ENCODE results near the gene KRT34. TPM values are rescaled to one million over a fixed set of nuclear protein-coding genes. Genes with fewer than 3 reads are reported as not detected.
"Not testable (repeated sequence)": the region's sequence is repeated elsewhere in the genome, so short reads cannot be mapped to it uniquely, and the experiment has no call there.

The KRT34 gene
- not detected for polyA plus RNA-seq

- H3K36me3 Mint-ChIP-seq; H3K4me1 Mint-ChIP-seq; H3K4me3 Mint-ChIP-seq; DNase-seq; H3K27me3 Mint-ChIP-seq (ENCODE audit: low read depth in 3 of 3); H3K27ac Mint-ChIP-seq: not testable (repeated sequence)
- H3K9me3 Mint-ChIP-seq, result peaks cover 5 to 11% (median 7%) of the 10 kb centered on the region in 6 donors
These were observed at the start of gene KRT34 for GRCh38 chr17:41381943-41382342. KRT34 (minus strand) TSS chr17:41382306; CDS start chr17:41382246, 60 bp downstream.

- H3K9me3 Mint-ChIP-seq; H3K4me1 Mint-ChIP-seq; H3K27ac Mint-ChIP-seq; H3K4me3 Mint-ChIP-seq; H3K36me3 Mint-ChIP-seq; DNase-seq; H3K27me3 Mint-ChIP-seq (ENCODE audit: low read depth in 3 of 3): not testable (repeated sequence)
These were observed 48.3 kb upstream of the KRT34 start for GRCh38 chr17:41430376-41430775.

- Mint-ChIP-seq H3K27ac (no peak overlapping the region), H3K36me3 (no peaks in the 10 kb centered on the region)
These were observed 47.6 kb upstream of the KRT34 start for GRCh38 chr17:41429667-41430066.

GRCh38 chr17:41428591-41429291, 46.6 kb upstream of the KRT34 start:
- Mint-ChIP-seq H3K36me3 (no peaks in the 10 kb centered on the region), H3K27me3 (ENCODE audit: low read depth in 3 of 3) (peaks cover 3 to 7% (median 4%) of the 10 kb centered on the region in 3 donors), H3K9me3 (no peaks in the 10 kb centered on the region), H3K27ac (no peak overlapping the region), H3K4me3 (no peak overlapping the region), H3K4me1 (no peaks in the 10 kb centered on the region)
- DNase-seq, result no peak

More at GRCh38 chr17:41429667-41430066, 47.6 kb upstream of the KRT34 start:
- no peak overlapping the region for H3K4me3 Mint-ChIP-seq
- H3K27me3 Mint-ChIP-seq (ENCODE audit: low read depth in 3 of 3), result peaks cover 3 to 7% (median 4%) of the 10 kb centered on the region in 3 donors
- no peak for DNase-seq
- H3K9me3 Mint-ChIP-seq, result no peaks in the 10 kb centered on the region
- H3K4me1 Mint-ChIP-seq, result no peaks in the 10 kb centered on the region

- H3K4me3 Mint-ChIP-seq, result no peak within 1 kb of the TSS
- peaks cover 0 to 6% of the 10 kb centered on the region in 2 donors for H3K4me1 Mint-ChIP-seq
- H3K27ac Mint-ChIP-seq, result no peak within 1 kb of the TSS
- no peak for DNase-seq
- no peaks in the 10 kb centered on the region for H3K9me3 Mint-ChIP-seq
- H3K36me3 Mint-ChIP-seq, result no peaks in the 10 kb centered on the region
- peaks cover 5 to 7% (median 7%) of the 10 kb centered on the region in 3 donors for H3K27me3 Mint-ChIP-seq (ENCODE audit: low read depth in 3 of 3)
These were observed 42.1 kb upstream of the KRT34 start, which contains the start of gene KRT37 for GRCh38 chr17:41424111-41424635. KRT37 (minus strand) TSS chr17:41424585; CDS start chr17:41424523, 62 bp downstream.

GRCh38 chr17:41422586-41422985, 40.5 kb upstream of the KRT34 start:
- H3K4me3 Mint-ChIP-seq; H3K9me3 Mint-ChIP-seq; H3K27me3 Mint-ChIP-seq (ENCODE audit: low read depth in 3 of 3); H3K27ac Mint-ChIP-seq; DNase-seq; H3K4me1 Mint-ChIP-seq; H3K36me3 Mint-ChIP-seq: not testable (repeated sequence)

GRCh38 chr17:41421617-41422016, 39.5 kb upstream of the KRT34 start:
- Mint-ChIP-seq H3K4me3 (no peak overlapping the region), H3K27me3 (ENCODE audit: low read depth in 3 of 3) (peaks cover 3 to 7% (median 6%) of the 10 kb centered on the region in 3 donors), H3K9me3 (no peaks in the 10 kb centered on the region), H3K36me3 (no peaks in the 10 kb centered on the region), H3K4me1 (peaks cover 0 to 6% of the 10 kb centered on the region in 2 donors), H3K27ac (no peak overlapping the region)
- DNase-seq, result no peak

- Mint-ChIP-seq H3K27me3 (ENCODE audit: low read depth in 3 of 3) (peaks cover 3 to 7% (median 6%) of the 10 kb centered on the region in 3 donors), H3K4me1 (peaks cover 0 to 6% of the 10 kb centered on the region in 2 donors)
These were observed 39.0 kb upstream of the KRT34 start for GRCh38 chr17:41421116-41421515.

GRCh38 chr17:41420134-41420533, 38.0 kb upstream of the KRT34 start:
- Mint-ChIP-seq H3K4me3 (no peak overlapping the region), H3K27me3 (ENCODE audit: low read depth in 3 of 3) (peaks cover 5 to 7% (median 6%) of the 10 kb centered on the region in 3 donors), H3K9me3 (no peaks in the 10 kb centered on the region), H3K27ac (no peak overlapping the region), H3K4me1 (peaks cover 0 to 6% of the 10 kb centered on the region in 2 donors), H3K36me3 (no peaks in the 10 kb centered on the region)
- DNase-seq, result no peak

More at GRCh38 chr17:41421116-41421515, 39.0 kb upstream of the KRT34 start:
- no peaks in the 10 kb centered on the region for H3K36me3 Mint-ChIP-seq
- no peak overlapping the region for H3K4me3 Mint-ChIP-seq
- H3K9me3 Mint-ChIP-seq, result no peaks in the 10 kb centered on the region
- H3K27ac Mint-ChIP-seq, result no peak overlapping the region
- no peak for DNase-seq

- H3K27ac Mint-ChIP-seq, result no peak overlapping the region
These were observed 37.6 kb upstream of the KRT34 start for GRCh38 chr17:41419716-41420115.

GRCh38 chr17:41418116-41418860, 36.2 kb upstream of the KRT34 start:
- H3K27me3 Mint-ChIP-seq (ENCODE audit: low read depth in 3 of 3), result peaks cover 5 to 7% (median 6%) of the 10 kb centered on the region in 3 donors
- H3K36me3 Mint-ChIP-seq, result no peaks in the 10 kb centered on the region
- DNase-seq, result no peak
- peaks cover 0 to 6% of the 10 kb centered on the region in 2 donors for H3K4me1 Mint-ChIP-seq
- H3K4me3 Mint-ChIP-seq, result no peak overlapping the region
- no peaks in the 10 kb centered on the region for H3K9me3 Mint-ChIP-seq
- no peak overlapping the region for H3K27ac Mint-ChIP-seq

More at GRCh38 chr17:41419716-41420115, 37.6 kb upstream of the KRT34 start:
- Mint-ChIP-seq H3K4me1 (peaks cover 0 to 6% of the 10 kb centered on the region in 2 donors), H3K27me3 (ENCODE audit: low read depth in 3 of 3) (peaks cover 4 to 6% (median 5%) of the 10 kb centered on the region in 3 donors), H3K9me3 (no peaks in the 10 kb centered on the region), H3K4me3 (peak overlapping the region in 1 of 5 donors; percentile 34), H3K36me3 (no peaks in the 10 kb centered on the region)
- DNase-seq, result peak; percentile 34 to 49 (median 36)

- no peak overlapping the region for H3K27ac Mint-ChIP-seq
- no peak overlapping the region for H3K4me3 Mint-ChIP-seq
- no peaks in the 10 kb centered on the region for H3K36me3 Mint-ChIP-seq
- H3K27me3 Mint-ChIP-seq (ENCODE audit: low read depth in 3 of 3), result peaks cover 5 to 11% (median 6%) of the 10 kb centered on the region in 3 donors
- no peak for DNase-seq
- no peaks in the 10 kb centered on the region for H3K9me3 Mint-ChIP-seq
- peaks cover 0 to 6% of the 10 kb centered on the region in 2 donors for H3K4me1 Mint-ChIP-seq
These were observed 35.5 kb upstream of the KRT34 start for GRCh38 chr17:41417576-41418015.

- H3K27me3 Mint-ChIP-seq (ENCODE audit: low read depth in 3 of 3), result peaks cover 7 to 11% (median 8%) of the 10 kb centered on the region in 3 donors
- H3K9me3 Mint-ChIP-seq, result no peaks in the 10 kb centered on the region
- no peak overlapping the region for H3K4me3 Mint-ChIP-seq
- H3K27ac Mint-ChIP-seq, result peak overlapping the region in 1 of 6 donors; percentile 18
- H3K36me3 Mint-ChIP-seq, result no peaks in the 10 kb centered on the region
- peaks cover 0 to 6% of the 10 kb centered on the region in 2 donors for H3K4me1 Mint-ChIP-seq
- no peak for DNase-seq
These were observed 35.0 kb upstream of the KRT34 start for GRCh38 chr17:41417127-41417526.

GRCh38 chr17:41416479-41416878, 34.4 kb upstream of the KRT34 start:
- H3K9me3 Mint-ChIP-seq, result no peaks in the 10 kb centered on the region
- DNase-seq, result no peak
- no peak overlapping the region for H3K4me3 Mint-ChIP-seq
- no peak overlapping the region for H3K27ac Mint-ChIP-seq
- peaks cover 0 to 6% of the 10 kb centered on the region in 2 donors for H3K4me1 Mint-ChIP-seq
- H3K36me3 Mint-ChIP-seq, result no peaks in the 10 kb centered on the region
- peaks cover 5 to 11% (median 5%) of the 10 kb centered on the region in 3 donors for H3K27me3 Mint-ChIP-seq (ENCODE audit: low read depth in 3 of 3)

Measured in immature natural killer cell (primary cell).